Endodermal cell (in vitro differentiated cells): ENCODE data around the gene UBASH3A. TPM values are rescaled to one million over a fixed set of nuclear protein-coding genes. Genes with fewer than 3 reads are reported as not detected.

Experiments
- DNase-seq: peaks from one replicate; pipeline ENCODE4 v3.0.0-alpha.2; 2017
- H3K27ac ChIP-seq: 2 replicates; pipeline ENCODE4 v1.5.1; 2013; ENCODE audit warnings: mild to moderate bottlenecking, low read depth, low read length, moderate library complexity
- H3K27me3 ChIP-seq: 2 replicates; pipeline ENCODE4 v1.6.1; 2013; ENCODE audit warnings: mild to moderate bottlenecking, low read length, moderate library complexity; ENCODE audit not compliant: insufficient read depth, control insufficient read depth, poor library complexity, severe bottlenecking
- H3K36me3 ChIP-seq: 2 replicates; pipeline ENCODE4 v1.7.0; 2013; ENCODE audit warnings: mild to moderate bottlenecking, low read length, moderate library complexity; ENCODE audit not compliant: control insufficient read depth, insufficient read depth
- H3K4me1 ChIP-seq: one replicate; pipeline ENCODE4 v1.7.0; 2013; ENCODE audit warnings: low read length; ENCODE audit not compliant: control insufficient read depth, insufficient read depth
- H3K4me3 ChIP-seq: 2 replicates; pipeline ENCODE4 v1.5.1; 2013; ENCODE audit warnings: mild to moderate bottlenecking, low read length, moderate library complexity
- H3K9ac ChIP-seq: 2 replicates; pipeline ENCODE4 v1.6.1; 2013; ENCODE audit warnings: mild to moderate bottlenecking, low read length, moderate library complexity; ENCODE audit not compliant: poor library complexity, severe bottlenecking; ENCODE audit errors: extremely low read depth
- H3K9me3 ChIP-seq: 2 replicates; pipeline ENCODE4 v1.6.1; 2013; ENCODE audit warnings: mild to moderate bottlenecking, low read length, moderate library complexity; ENCODE audit not compliant: control insufficient read depth
- H3K27ac Mint-ChIP-seq: 2 replicates; pipeline ENCODE4 v1.8.0; 2020; ENCODE audit warnings: mixed read lengths
- H3K27me3 Mint-ChIP-seq: 2 replicates; pipeline ENCODE4 v1.8.0; 2021; ENCODE audit warnings: mild to moderate bottlenecking, mixed read lengths; ENCODE audit not compliant: insufficient read depth
- H3K36me3 Mint-ChIP-seq: 2 replicates; pipeline ENCODE4 v1.8.0; 2020; ENCODE audit warnings: low read depth, mixed read lengths
- H3K4me1 Mint-ChIP-seq: 2 replicates; pipeline ENCODE4 v1.8.0; 2020; ENCODE audit warnings: mixed read lengths
- H3K4me3 Mint-ChIP-seq: 2 replicates; pipeline ENCODE4 v1.8.0; 2020; ENCODE audit warnings: mild to moderate bottlenecking, moderate library complexity, mixed read lengths
- H3K9me3 Mint-ChIP-seq: 2 replicates; pipeline ENCODE4 v1.8.0; 2020; ENCODE audit warnings: mild to moderate bottlenecking, mixed read lengths
- WGBS, 2 experiments: methylation state at CpG; one replicate each; pipeline versions ENCODE4 v1.1.5 to v1.1.7; 2013; ENCODE audit warnings: missing lambda C conversion rate in 2 of 2, mixed read lengths in 1 of 2; ENCODE audit not compliant: insufficient coverage in 1 of 2, insufficient read length in 1 of 2; 5-methylcytosine and 5-hydroxymethylcytosine counted together
- total RNA-seq, 2 donors: library from RNA; stranded (reverse); fragmentation: NEBNext Ultra II Directional in 1 of 2; extraction: Animal tissue kit (Norgen Biotek cat#: 25700) in 1 of 2; gene quantifications; 2 replicates in 1 of 2; 3 replicates in 1 of 2; pipeline ENCODE4 v1.2.1, GENCODE V29; 2021
- TF ChIP-seq, protein P1 (sequence below): fragments of 200-600 bp; sonication (generic); conservative IDR thresholded peaks from 2 replicates; pipeline ENCODE4 v1.5.0; 2021; ENCODE audit warnings: antibody characterized with exemption, mild to moderate bottlenecking

UBASH3A gene
- total RNA-seq, 2 donors from 2014 or later: not detected

DNA sequence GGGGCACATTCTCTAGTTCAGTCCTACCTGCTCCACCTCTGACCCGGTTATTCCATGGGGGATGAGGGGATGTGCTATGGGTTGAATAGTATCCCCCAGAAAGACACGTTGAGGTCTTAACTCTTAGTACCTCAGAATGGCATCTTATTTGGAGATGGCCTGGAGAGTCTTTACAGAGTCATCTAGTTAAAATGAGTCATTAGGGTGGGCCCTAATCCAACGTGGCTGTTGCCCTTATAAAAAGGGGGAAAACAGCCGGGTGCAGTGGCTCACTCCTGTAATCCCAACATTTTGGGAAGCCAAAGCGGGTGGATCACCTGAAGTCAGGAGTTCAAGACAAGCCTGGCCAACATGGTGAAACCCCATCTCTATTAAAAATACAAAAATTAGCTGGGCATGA is 13.5 kb upstream of the UBASH3A start:
- 75 to 82% methylated on average over 4 to 5 of the region's 5 CpGs for WGBS, 2 experiments
- TF ChIP-seq, protein P1, sequence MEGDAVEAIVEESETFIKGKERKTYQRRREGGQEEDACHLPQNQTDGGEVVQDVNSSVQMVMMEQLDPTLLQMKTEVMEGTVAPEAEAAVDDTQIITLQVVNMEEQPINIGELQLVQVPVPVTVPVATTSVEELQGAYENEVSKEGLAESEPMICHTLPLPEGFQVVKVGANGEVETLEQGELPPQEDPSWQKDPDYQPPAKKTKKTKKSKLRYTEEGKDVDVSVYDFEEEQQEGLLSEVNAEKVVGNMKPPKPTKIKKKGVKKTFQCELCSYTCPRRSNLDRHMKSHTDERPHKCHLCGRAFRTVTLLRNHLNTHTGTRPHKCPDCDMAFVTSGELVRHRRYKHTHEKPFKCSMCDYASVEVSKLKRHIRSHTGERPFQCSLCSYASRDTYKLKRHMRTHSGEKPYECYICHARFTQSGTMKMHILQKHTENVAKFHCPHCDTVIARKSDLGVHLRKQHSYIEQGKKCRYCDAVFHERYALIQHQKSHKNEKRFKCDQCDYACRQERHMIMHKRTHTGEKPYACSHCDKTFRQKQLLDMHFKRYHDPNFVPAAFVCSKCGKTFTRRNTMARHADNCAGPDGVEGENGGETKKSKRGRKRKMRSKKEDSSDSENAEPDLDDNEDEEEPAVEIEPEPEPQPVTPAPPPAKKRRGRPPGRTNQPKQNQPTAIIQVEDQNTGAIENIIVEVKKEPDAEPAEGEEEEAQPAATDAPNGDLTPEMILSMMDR: no peak

DNA sequence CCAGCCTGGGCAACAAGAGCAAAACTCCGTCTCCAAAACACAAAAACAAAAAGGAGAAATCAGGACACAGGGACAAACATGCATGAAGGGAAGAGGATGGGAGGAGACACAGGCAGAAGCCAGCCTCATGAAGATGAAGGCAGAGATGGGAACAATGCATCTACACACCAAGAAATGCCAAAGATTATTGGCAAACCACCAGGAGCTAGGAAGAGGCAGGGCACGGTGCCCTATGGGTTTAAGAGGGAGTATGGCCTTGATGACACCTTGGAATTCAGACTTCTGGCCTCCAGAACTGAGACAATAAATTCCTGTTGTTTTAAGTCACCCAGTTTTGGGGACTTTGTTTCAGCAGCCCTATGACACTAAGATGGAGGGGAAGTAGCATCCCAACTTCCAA is 13.0 kb upstream of the UBASH3A start:
- peaks cover 9% of the 10 kb centered on the region for H3K4me1 Mint-ChIP-seq
- H3K4me3 Mint-ChIP-seq: no peak overlapping the region
- no peak overlapping the region for H3K4me3 ChIP-seq
- no peak overlapping the region for H3K27ac Mint-ChIP-seq
- H3K9ac ChIP-seq: no peak overlapping the region
- WGBS, 2 experiments: 96 to 100% methylated on average over 1 to 2 of the region's 2 CpGs
- H3K4me1 ChIP-seq: no peaks in the 10 kb centered on the region
- H3K36me3 ChIP-seq: no peaks in the 10 kb centered on the region
- no peak for DNase-seq
- H3K27me3 ChIP-seq: no peaks in the 10 kb centered on the region
- H3K27ac ChIP-seq: no peak overlapping the region
- H3K27me3 Mint-ChIP-seq: peaks cover under 1% of the 10 kb centered on the region
- H3K36me3 Mint-ChIP-seq: no peaks in the 10 kb centered on the region
- TF ChIP-seq, protein P1: no peak
- H3K9me3 ChIP-seq: no peaks in the 10 kb centered on the region
- no peaks in the 10 kb centered on the region for H3K9me3 Mint-ChIP-seq

More for the DNA sequence above, 13.5 kb upstream of the UBASH3A start:
- peaks cover 9% of the 10 kb centered on the region for H3K4me1 Mint-ChIP-seq
- DNase-seq: no peak
- Histone ChIP-seq H3K27ac (no peak overlapping the region), H3K27me3 (no peaks in the 10 kb centered on the region), H3K36me3 (no peaks in the 10 kb centered on the region), H3K9me3 (no peaks in the 10 kb centered on the region), H3K4me1 (no peaks in the 10 kb centered on the region), H3K9ac (no peak overlapping the region), H3K4me3 (no peak overlapping the region)
- H3K36me3 Mint-ChIP-seq: no peaks in the 10 kb centered on the region
- no peak overlapping the region for H3K4me3 Mint-ChIP-seq
- H3K27me3 Mint-ChIP-seq: peaks cover 2% of the 10 kb centered on the region
- no peak overlapping the region for H3K27ac Mint-ChIP-seq
- no peaks in the 10 kb centered on the region for H3K9me3 Mint-ChIP-seq

DNA sequence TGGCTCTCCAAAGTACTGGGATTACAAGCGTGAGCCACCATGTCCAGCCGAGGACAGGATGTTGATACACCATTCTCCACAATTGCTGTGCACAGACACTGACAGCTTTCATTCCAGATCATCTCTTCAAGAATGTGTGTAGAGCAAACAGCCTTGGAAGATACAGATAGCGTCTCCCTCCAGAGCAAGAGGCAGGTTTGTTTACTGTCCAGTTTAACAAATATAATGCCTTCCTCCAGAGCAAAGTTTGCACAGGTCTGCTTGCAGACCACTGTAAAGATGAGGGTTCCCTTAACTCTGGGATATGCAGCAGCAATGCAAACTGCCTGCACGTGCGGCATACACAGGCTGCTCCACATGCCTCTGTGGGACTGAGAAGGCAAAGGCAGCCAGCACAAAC is 12.4 kb upstream of the UBASH3A start:
- TF ChIP-seq, protein P1: no peak
- Mint-ChIP-seq H3K4me3 (no peak overlapping the region), H3K4me1 (peaks cover 9% of the 10 kb centered on the region), H3K27me3 (no peaks in the 10 kb centered on the region), H3K27ac (no peak overlapping the region), H3K36me3 (no peaks in the 10 kb centered on the region), H3K9me3 (no peaks in the 10 kb centered on the region)
- H3K9me3 ChIP-seq: no peaks in the 10 kb centered on the region
- H3K27me3 ChIP-seq: no peaks in the 10 kb centered on the region
- 86 to 95% methylated on average over 5 of the region's 5 CpGs for WGBS, 2 experiments
- DNase-seq: no peak
- no peak overlapping the region for H3K9ac ChIP-seq
- no peak overlapping the region for H3K27ac ChIP-seq
- H3K4me3 ChIP-seq: no peak overlapping the region
- H3K36me3 ChIP-seq: no peaks in the 10 kb centered on the region
- no peaks in the 10 kb centered on the region for H3K4me1 ChIP-seq
